Neutrophil (primary cell): Measurements from ENCODE around the gene TCP1.
"Not testable (repeated sequence)": the region's sequence is repeated elsewhere in the genome, so short reads cannot be mapped to it uniquely, and the experiment has no call there.

Source experiments
- H3K27ac ChIP-seq: fragments of 200-600 bp; sonication (generic); 2 replicates; pipeline ENCODE4 v1.5.1; 2016; ENCODE audit warnings: mild to moderate bottlenecking, moderate library complexity
- H3K27me3 ChIP-seq: fragments of 200-600 bp; sonication (generic); 2 replicates; pipeline ENCODE4 v1.6.0; 2016; ENCODE audit warnings: mild to moderate bottlenecking
- H3K36me3 ChIP-seq: fragments of 200-600 bp; sonication (generic); 2 replicates; pipeline ENCODE4 v1.5.1; 2017
- H3K4me1 ChIP-seq, 2 experiments: fragments of 200-600 bp in 1 of 2; sonication (generic) in 1 of 2; 1 replicate in 1 of 2; 2 replicates in 1 of 2; pipeline versions ENCODE4 v1.5.1 to v1.6.1; 2013 to 2016; ENCODE audit warnings: low read depth in 1 of 2, low read length in 1 of 2, mild to moderate bottlenecking in 1 of 2, moderate library complexity in 1 of 2; ENCODE audit not compliant: control insufficient read depth in 1 of 2, insufficient read depth in 1 of 2
- H3K4me3 ChIP-seq, 2 experiments: fragments of 200-600 bp in 1 of 2; sonication (generic) in 1 of 2; 1 replicate in 1 of 2; 2 replicates in 1 of 2; pipeline ENCODE4 v1.5.1; 2013 to 2016; ENCODE audit warnings: low read depth in 1 of 2, low read length in 1 of 2, mild to moderate bottlenecking in 1 of 2, moderate library complexity in 1 of 2
- H3K9me3 ChIP-seq: fragments of 200-600 bp; sonication (generic); 2 replicates; pipeline ENCODE4 v1.5.1; 2016
- CTCF ChIP-seq: fragments of 200-600 bp; sonication (generic); IDR thresholded peaks from 2 replicates; pipeline ENCODE4 v1.5.1; 2016; ENCODE audit warnings: antibody characterized with exemption

TCP1 gene

GRCh38 chr6:159736908-159737307, 52.5 kb downstream of the TCP1 start:
- H3K4me3 ChIP-seq, result no peak overlapping the region
- H3K27ac ChIP-seq, result peak overlapping the region; percentile 78
- H3K36me3 ChIP-seq, result peaks cover 23% of the 10 kb centered on the region
- TF ChIP-seq CTCF, result no peak
- H3K9me3 ChIP-seq, result no peaks in the 10 kb centered on the region
- H3K27me3 ChIP-seq, result no peaks in the 10 kb centered on the region
- H3K4me1 ChIP-seq, result peaks cover 44 to 63% of the 10 kb centered on the region in 2 experiments

GRCh38 chr6:159733395-159733794, 56.0 kb downstream of the TCP1 start:
- Histone ChIP-seq H3K27ac (peak overlapping the region; percentile 26), H3K4me1 (peaks cover 52 to 70% of the 10 kb centered on the region in 2 experiments)
- not testable (repeated sequence) for H3K27me3 ChIP-seq, H3K9me3 ChIP-seq, H3K36me3 ChIP-seq, H3K4me3 ChIP-seq

GRCh38 chr6:159732550-159732949, 56.9 kb downstream of the TCP1 start:
- not testable (repeated sequence) for H3K9me3 ChIP-seq, H3K27me3 ChIP-seq, H3K4me3 ChIP-seq, H3K36me3 ChIP-seq
- peak overlapping the region; percentile 26 for H3K27ac ChIP-seq
- peaks cover 50 to 63% of the 10 kb centered on the region in 2 experiments for H3K4me1 ChIP-seq

- Histone ChIP-seq H3K4me3 (no peak overlapping the region), H3K27ac (peak overlapping the region; percentile 98), H3K9me3 (no peaks in the 10 kb centered on the region), H3K27me3 (no peaks in the 10 kb centered on the region), H3K4me1 (peaks cover 49 to 53% of the 10 kb centered on the region in 2 experiments), H3K36me3 (no peaks in the 10 kb centered on the region)
- no peak for TF ChIP-seq CTCF
These were observed 59.1 kb downstream of the TCP1 start for GRCh38 chr6:159730332-159730676.

- Histone ChIP-seq H3K36me3 (no peaks in the 10 kb centered on the region), H3K27me3 (no peaks in the 10 kb centered on the region), H3K27ac (peak overlapping the region; percentile 98), H3K4me3 (peak overlapping the region; percentile 96 to 97), H3K4me1 (peaks cover 53 to 54% of the 10 kb centered on the region in 2 experiments), H3K9me3 (no peaks in the 10 kb centered on the region)
- no peak for TF ChIP-seq CTCF
These were observed 59.6 kb downstream of the TCP1 start for GRCh38 chr6:159729598-159730331.

GRCh38 chr6:159728531-159728964, 60.9 kb downstream of the TCP1 start:
- H3K27ac ChIP-seq, result peak overlapping the region; percentile 98
- no peaks in the 10 kb centered on the region for H3K27me3 ChIP-seq
- no peak for TF ChIP-seq CTCF
- peaks cover 53 to 54% of the 10 kb centered on the region in 2 experiments for H3K4me1 ChIP-seq
- no peaks in the 10 kb centered on the region for H3K9me3 ChIP-seq
- peak overlapping the region; percentile 96 to 97 for H3K4me3 ChIP-seq
- H3K36me3 ChIP-seq, result no peaks in the 10 kb centered on the region
